ENCODE results near the gene EFCAB9.

DNA sequence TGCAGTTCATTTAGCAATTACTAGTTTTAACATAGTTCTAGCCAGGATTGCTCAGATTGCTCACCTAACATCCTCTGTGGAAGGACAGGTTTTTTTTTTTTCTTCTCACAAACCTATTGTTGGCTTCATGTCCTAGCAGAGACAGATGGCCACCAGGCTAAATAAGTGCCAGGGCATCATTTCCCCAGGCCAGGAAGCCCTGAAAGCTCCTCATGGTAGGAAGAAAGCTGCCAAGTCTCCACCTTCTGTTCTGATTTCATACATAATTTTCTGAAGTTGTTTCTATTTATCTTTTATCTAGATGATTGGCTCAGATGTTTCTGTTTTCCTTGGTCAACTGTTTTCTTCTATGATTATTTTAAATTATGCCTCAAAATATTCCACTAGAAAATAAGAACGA is 31.0 kb downstream of the EFCAB9 start:
- TF ChIP-seq, protein P1, sequence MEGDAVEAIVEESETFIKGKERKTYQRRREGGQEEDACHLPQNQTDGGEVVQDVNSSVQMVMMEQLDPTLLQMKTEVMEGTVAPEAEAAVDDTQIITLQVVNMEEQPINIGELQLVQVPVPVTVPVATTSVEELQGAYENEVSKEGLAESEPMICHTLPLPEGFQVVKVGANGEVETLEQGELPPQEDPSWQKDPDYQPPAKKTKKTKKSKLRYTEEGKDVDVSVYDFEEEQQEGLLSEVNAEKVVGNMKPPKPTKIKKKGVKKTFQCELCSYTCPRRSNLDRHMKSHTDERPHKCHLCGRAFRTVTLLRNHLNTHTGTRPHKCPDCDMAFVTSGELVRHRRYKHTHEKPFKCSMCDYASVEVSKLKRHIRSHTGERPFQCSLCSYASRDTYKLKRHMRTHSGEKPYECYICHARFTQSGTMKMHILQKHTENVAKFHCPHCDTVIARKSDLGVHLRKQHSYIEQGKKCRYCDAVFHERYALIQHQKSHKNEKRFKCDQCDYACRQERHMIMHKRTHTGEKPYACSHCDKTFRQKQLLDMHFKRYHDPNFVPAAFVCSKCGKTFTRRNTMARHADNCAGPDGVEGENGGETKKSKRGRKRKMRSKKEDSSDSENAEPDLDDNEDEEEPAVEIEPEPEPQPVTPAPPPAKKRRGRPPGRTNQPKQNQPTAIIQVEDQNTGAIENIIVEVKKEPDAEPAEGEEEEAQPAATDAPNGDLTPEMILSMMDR (IDR thresholded peaks at IDR 0.05): no peak
- no peak for TF ChIP-seq POLR2A (IDR thresholded peaks at IDR 0.05)

Measured in thyroid gland (tissue), 4 donors.